Measurements from ENCODE around the gene EPB41L3. TPM values are rescaled to one million over a fixed set of nuclear protein-coding genes. Genes with fewer than 3 reads are reported as not detected.
A peak's percentile ranks its signal among the peaks of the same experiment; 100 is the strongest.

Gene EPB41L3
- polyA plus RNA-seq, 3 donors = 25.2 to 56.6 (median 51.3) TPM

GRCh38 chr18:5429681-5430080 is 114.1 kb downstream of the EPB41L3 start:
- Mint-ChIP-seq H3K4me1 (no peaks in the 10 kb centered on the region), H3K36me3 (peaks cover 24 to 30% of the 10 kb centered on the region in 2 donors), H3K27me3 (ENCODE audit: low read depth in 3 of 3) (peaks cover 0 to 2% (median 0%) of the 10 kb centered on the region in 3 donors), H3K9me3 (no peaks in the 10 kb centered on the region), H3K27ac (no peak overlapping the region), H3K4me3 (no peak overlapping the region)
- Histone ChIP-seq H3K27ac (ENCODE audit: low read depth in 1 of 2, low read length in 2 of 2) (no peak overlapping the region), H3K9ac (ENCODE audit: insufficient read depth, low read length, poor library complexity, severe bottlenecking) (no peak overlapping the region), H3K4me1 (ENCODE audit: control insufficient read depth in 1 of 2, insufficient read depth in 2 of 2, low read length in 2 of 2) (no peaks in the 10 kb centered on the region), H3K4me3 (replicated peaks in 1 of 3; ENCODE audit: low read depth in 2 of 3, low read length in 3 of 3) (no peak overlapping the region), H3K27me3 (ENCODE audit: control insufficient read depth in 2 of 2, insufficient read depth in 2 of 2, low read length in 2 of 2) (no peaks in the 10 kb centered on the region), H4K20me1 (ENCODE audit: insufficient read depth, low read length) (no peaks in the 10 kb centered on the region), H3K36me3 (replicated peaks in 1 of 2; ENCODE audit: control insufficient read depth in 1 of 2, insufficient read depth in 2 of 2, low read length in 2 of 2) (peaks cover 6 to 41% of the 10 kb centered on the region in 2 donors), H3K4me2 (replicated peaks; ENCODE audit: extremely low read depth, low read length, poor library complexity, severe bottlenecking) (no peak overlapping the region), H3K9me3 (replicated peaks in 1 of 2; ENCODE audit: control insufficient read depth in 1 of 2, insufficient read depth in 1 of 2, low read length in 2 of 2) (no peaks in the 10 kb centered on the region), H2AFZ (ENCODE audit: insufficient read depth, low read depth, low read length, poor library complexity, severe bottlenecking) (no peak overlapping the region), H3K79me2 (ENCODE audit: insufficient read depth, low read length) (no peaks in the 10 kb centered on the region)
- 100% methylated on average over 3 of the region's 7 CpGs for WGBS (ENCODE audit: insufficient coverage)
- TF ChIP-seq CTCF (IDR thresholded peaks at IDR 0.05) = no peak
- no peak for DNase-seq
- intact Hi-C loops (cut with micrococcal nuclease) = loop anchor here in 1 of 2 donors (10.0 kb wide), 1 partner anchor 115 kb away; the partner anchor contains the start of gene EPB41L3

GRCh38 chr18:5425721-5426120 is 118.1 kb downstream of the EPB41L3 start:
- H3K27me3 ChIP-seq (ENCODE audit: control insufficient read depth in 2 of 2, insufficient read depth in 2 of 2, low read length in 2 of 2) = no peaks in the 10 kb centered on the region
- no peak overlapping the region for H3K4me2 ChIP-seq (replicated peaks; ENCODE audit: extremely low read depth, low read length, poor library complexity, severe bottlenecking)
- WGBS (ENCODE audit: insufficient coverage) = 96% methylated on average over 2 of the region's 2 CpGs
- TF ChIP-seq CTCF (IDR thresholded peaks at IDR 0.05) = no peak
- no peak overlapping the region for H3K9ac ChIP-seq (ENCODE audit: insufficient read depth, low read length, poor library complexity, severe bottlenecking)
- H3K36me3 ChIP-seq (replicated peaks in 1 of 2; ENCODE audit: control insufficient read depth in 1 of 2, insufficient read depth in 2 of 2, low read length in 2 of 2) = peaks cover 18 to 40% of the 10 kb centered on the region in 2 donors
- DNase-seq = no peak
- intact Hi-C loops (cut with micrococcal nuclease) = loop anchor here in 1 of 2 donors (10.0 kb wide), 1 partner anchor 119 kb away; the partner anchor contains the start of gene EPB41L3
- Mint-ChIP-seq H3K4me1 (peaks cover 4% of the 10 kb centered on the region), H3K36me3 (peaks cover 22 to 34% of the 10 kb centered on the region in 2 donors), H3K27ac (peak overlapping the region in 2 of 7 donors; percentile 26 to 64), H3K4me3 (no peak overlapping the region), H3K9me3 (no peaks in the 10 kb centered on the region), H3K27me3 (ENCODE audit: low read depth in 3 of 3) (peaks cover 0 to 2% (median 0%) of the 10 kb centered on the region in 3 donors)
- no peaks in the 10 kb centered on the region for H4K20me1 ChIP-seq (ENCODE audit: insufficient read depth, low read length)
- H3K4me3 ChIP-seq (replicated peaks in 1 of 3; ENCODE audit: low read depth in 2 of 3, low read length in 3 of 3) = no peak overlapping the region
- H3K79me2 ChIP-seq (ENCODE audit: insufficient read depth, low read length) = no peaks in the 10 kb centered on the region
- H3K4me1 ChIP-seq (ENCODE audit: control insufficient read depth in 1 of 2, insufficient read depth in 2 of 2, low read length in 2 of 2) = no peaks in the 10 kb centered on the region
- no peaks in the 10 kb centered on the region for H3K9me3 ChIP-seq (replicated peaks in 1 of 2; ENCODE audit: control insufficient read depth in 1 of 2, insufficient read depth in 1 of 2, low read length in 2 of 2)
- no peak overlapping the region for H2AFZ ChIP-seq (ENCODE audit: insufficient read depth, low read depth, low read length, poor library complexity, severe bottlenecking)
- H3K27ac ChIP-seq (ENCODE audit: low read depth in 1 of 2, low read length in 2 of 2) = no peak overlapping the region
